Adrenal gland (tissue), 5 donors: ENCODE results near the gene RBMS1.

Experiments used
- POLR2A ChIP-seq, 2 donors: fragments of 450-650 bp; IDR thresholded peaks; one replicate each; pipeline ENCODE4 v1.6.1; 2017; ENCODE audit warnings: antibody characterized with exemption in 2 of 2, mild to moderate bottlenecking in 2 of 2, moderate library complexity in 1 of 2
- TF ChIP-seq, protein P1 (sequence below), 6 experiments: fragments of 450-650 bp in 4 of 6; fragments of 200-600 bp in 2 of 6; sonication (generic) in 1 of 6; IDR thresholded peaks; 1 replicate in 5 of 6; 2 replicates in 1 of 6; pipeline versions ENCODE4 v1.5.1 to v1.8.0; 2016 to 2021; ENCODE audit warnings: antibody characterized with exemption in 6 of 6, mild to moderate bottlenecking in 2 of 6, moderate library complexity in 1 of 6
- donor health status: DM: no; HTN: no; CAD: no.

- TF ChIP-seq, protein P1, sequence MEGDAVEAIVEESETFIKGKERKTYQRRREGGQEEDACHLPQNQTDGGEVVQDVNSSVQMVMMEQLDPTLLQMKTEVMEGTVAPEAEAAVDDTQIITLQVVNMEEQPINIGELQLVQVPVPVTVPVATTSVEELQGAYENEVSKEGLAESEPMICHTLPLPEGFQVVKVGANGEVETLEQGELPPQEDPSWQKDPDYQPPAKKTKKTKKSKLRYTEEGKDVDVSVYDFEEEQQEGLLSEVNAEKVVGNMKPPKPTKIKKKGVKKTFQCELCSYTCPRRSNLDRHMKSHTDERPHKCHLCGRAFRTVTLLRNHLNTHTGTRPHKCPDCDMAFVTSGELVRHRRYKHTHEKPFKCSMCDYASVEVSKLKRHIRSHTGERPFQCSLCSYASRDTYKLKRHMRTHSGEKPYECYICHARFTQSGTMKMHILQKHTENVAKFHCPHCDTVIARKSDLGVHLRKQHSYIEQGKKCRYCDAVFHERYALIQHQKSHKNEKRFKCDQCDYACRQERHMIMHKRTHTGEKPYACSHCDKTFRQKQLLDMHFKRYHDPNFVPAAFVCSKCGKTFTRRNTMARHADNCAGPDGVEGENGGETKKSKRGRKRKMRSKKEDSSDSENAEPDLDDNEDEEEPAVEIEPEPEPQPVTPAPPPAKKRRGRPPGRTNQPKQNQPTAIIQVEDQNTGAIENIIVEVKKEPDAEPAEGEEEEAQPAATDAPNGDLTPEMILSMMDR (IDR thresholded peaks at IDR 0.05): no peak
- TF ChIP-seq POLR2A (IDR thresholded peaks at IDR 0.05): no peak
Observed at GRCh38 chr2:160445673-160446072, 47.9 kb downstream of the RBMS1 start.
